Caco-2 (cell line): ENCODE results near the gene WBP1L. TPM values are rescaled to one million over a fixed set of nuclear protein-coding genes. Genes with fewer than 3 reads are reported as not detected.

Experiments used
- BruUV-seq: library from RNA; stranded (reverse); fragments of 400-500 nt; replicated peaks from 2 replicates; lab custom pipeline; 2021; lab: Mats Ljungman, UMichigan
- CTCF ChIA-PET: fragments of 300-600 bp; sonication (Branson Sonifier 250); formaldehyde crosslinking; loops from one replicate; lab custom pipeline; 2022; ENCODE audit warnings: antibody characterized with exemption; lab: Charles Lee
- POLR2A ChIA-PET: fragments of 300-600 bp; sonication (Branson Sonifier 250); formaldehyde crosslinking; loops from one replicate; lab custom pipeline; 2022; ENCODE audit warnings: antibody characterized with exemption; lab: Charles Lee
- DNase-seq, 2 experiments: peaks; one replicate each; pipeline versions ENCODE4 v3.0.0 to v3.0.0-alpha.2; 2020 to 2022
- H3K27me3 ChIP-seq: replicated peaks from 2 replicates; pipeline ENCODE4 v1.6.0; 2011; ENCODE audit warnings: low read length; ENCODE audit not compliant: control insufficient read depth, insufficient read depth
- H3K36me3 ChIP-seq: 2 replicates; pipeline ENCODE4 v1.5.1; 2011; ENCODE audit warnings: low read length; ENCODE audit not compliant: control insufficient read depth, insufficient read depth
- H3K4me1 ChIP-seq: fragments of 250-450 bp; sonication (Bioruptor Pico); 2 replicates; pipeline ENCODE4 v1.5.1; 2020; ENCODE audit warnings: mild to moderate bottlenecking
- H3K4me3 ChIP-seq: 2 replicates; pipeline ENCODE4 v1.5.1; 2011; ENCODE audit warnings: low read depth, mild to moderate bottlenecking, control low read depth, low read length
- H3K9me3 ChIP-seq: fragments of 250-450 bp; sonication (Bioruptor Pico); 2 replicates; pipeline ENCODE4 v1.5.1; 2020; ENCODE audit warnings: mild to moderate bottlenecking, moderate library complexity
- H3K27ac Mint-ChIP-seq: one replicate; pipeline ENCODE4 v1.8.0; 2022; ENCODE audit warnings: mixed read lengths; ENCODE audit not compliant: unreplicated experiment
- H3K27me3 Mint-ChIP-seq: one replicate; pipeline ENCODE4 v1.8.0; 2022; ENCODE audit warnings: mixed read lengths; ENCODE audit not compliant: insufficient read depth, unreplicated experiment
- H3K36me3 Mint-ChIP-seq: one replicate; pipeline ENCODE4 v1.8.0; 2022; ENCODE audit warnings: mild to moderate bottlenecking, mixed read lengths; ENCODE audit not compliant: insufficient read depth, unreplicated experiment
- H3K4me1 Mint-ChIP-seq: one replicate; pipeline ENCODE4 v1.8.0; 2022; ENCODE audit warnings: low read depth, mixed read lengths; ENCODE audit not compliant: unreplicated experiment
- H3K4me3 Mint-ChIP-seq: one replicate; pipeline ENCODE4 v1.8.0; 2022; ENCODE audit warnings: mild to moderate bottlenecking, moderate library complexity, mixed read lengths; ENCODE audit not compliant: unreplicated experiment
- H3K9me3 Mint-ChIP-seq: one replicate; pipeline ENCODE4 v1.8.0; 2022; ENCODE audit warnings: mixed read lengths; ENCODE audit not compliant: unreplicated experiment
- intact Hi-C: fragments of 100-400 bp; cut with micrococcal nuclease; formaldehyde crosslinking; loops from one replicate; pipeline ENCODE4 v1.10.0; 2022; ENCODE audit not compliant: unreplicated experiment
- total RNA-seq: library from RNA; stranded (reverse); gene quantifications from 2 replicates; pipeline ENCODE4 v1.2.3, GENCODE V29; 2022
- TF ChIP-seq, protein P1 (sequence below), 2 experiments: fragments of 200-600 bp in 1 of 2; IDR thresholded peaks; 1 replicate in 1 of 2; 2 replicates in 1 of 2; pipeline versions ENCODE4 v1.5.1 to v1.8.0; 2011 to 2022; ENCODE audit warnings: antibody characterized with exemption in 1 of 2, control low read depth in 1 of 2, inconsistent platforms in 1 of 2, low read depth in 1 of 2, low read length in 1 of 2, mild to moderate bottlenecking in 1 of 2, moderate library complexity in 1 of 2; ENCODE audit not compliant: insufficient read depth in 1 of 2, severe bottlenecking in 1 of 2, unreplicated experiment in 1 of 2

WBP1L gene
- total RNA-seq, 1 experiment from 2014 or later = 28.2 TPM

DNA sequence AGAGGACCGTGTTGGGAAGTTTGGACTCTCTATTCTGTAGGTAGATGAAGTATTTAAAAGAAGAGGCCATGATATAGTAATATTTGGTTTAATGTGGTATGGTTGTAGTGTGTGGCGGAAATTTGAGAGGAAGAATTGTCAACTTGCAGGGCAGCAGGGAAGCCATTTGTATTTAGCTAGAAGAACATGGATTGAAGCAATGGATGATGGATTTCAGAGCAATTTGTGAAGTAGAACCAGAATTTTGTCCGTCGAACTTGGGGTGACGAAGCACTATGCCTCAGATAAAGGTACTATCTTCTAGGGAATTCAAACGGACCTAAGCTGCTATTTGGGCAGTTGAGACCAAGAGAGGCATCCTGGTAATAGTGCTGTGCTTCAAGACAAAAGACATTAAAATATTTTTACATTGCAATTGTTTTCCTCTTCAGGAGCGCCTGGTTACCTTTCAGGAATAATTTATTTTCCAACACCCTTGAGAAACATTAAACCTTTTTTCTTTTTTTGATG is 615 bp upstream of the WBP1L start:
- Histone ChIP-seq H3K27me3 (no peaks in the 10 kb centered on the region), H3K36me3 (no peaks in the 10 kb centered on the region), H3K9me3 (no peaks in the 10 kb centered on the region), H3K4me3 (peak overlapping the region; percentile 22), H3K4me1 (peaks cover 18% of the 10 kb centered on the region)
- no peaks in the 10 kb centered on the region for H3K27me3 Mint-ChIP-seq
- intact Hi-C loops = loop anchor here (2.0 to 5.0 kb wide), 2 partner anchors 28 to 496 kb away; partner anchors contain the start of genes ARL3, GBF1 and SFXN2
- POLR2A ChIA-PET = interaction anchor here (0.7 to 1.1 kb wide), 5 partner anchors 27 to 1051 kb away, joined by 3 to 7 read pairs (median 4); partner anchors contain the start of genes ARL3, AS3MT and SFXN2
- peaks cover 7% of the 10 kb centered on the region for H3K4me1 Mint-ChIP-seq
- no peak for DNase-seq
- H3K4me3 Mint-ChIP-seq = peak overlapping the region; percentile 75
- TF ChIP-seq, protein P1, sequence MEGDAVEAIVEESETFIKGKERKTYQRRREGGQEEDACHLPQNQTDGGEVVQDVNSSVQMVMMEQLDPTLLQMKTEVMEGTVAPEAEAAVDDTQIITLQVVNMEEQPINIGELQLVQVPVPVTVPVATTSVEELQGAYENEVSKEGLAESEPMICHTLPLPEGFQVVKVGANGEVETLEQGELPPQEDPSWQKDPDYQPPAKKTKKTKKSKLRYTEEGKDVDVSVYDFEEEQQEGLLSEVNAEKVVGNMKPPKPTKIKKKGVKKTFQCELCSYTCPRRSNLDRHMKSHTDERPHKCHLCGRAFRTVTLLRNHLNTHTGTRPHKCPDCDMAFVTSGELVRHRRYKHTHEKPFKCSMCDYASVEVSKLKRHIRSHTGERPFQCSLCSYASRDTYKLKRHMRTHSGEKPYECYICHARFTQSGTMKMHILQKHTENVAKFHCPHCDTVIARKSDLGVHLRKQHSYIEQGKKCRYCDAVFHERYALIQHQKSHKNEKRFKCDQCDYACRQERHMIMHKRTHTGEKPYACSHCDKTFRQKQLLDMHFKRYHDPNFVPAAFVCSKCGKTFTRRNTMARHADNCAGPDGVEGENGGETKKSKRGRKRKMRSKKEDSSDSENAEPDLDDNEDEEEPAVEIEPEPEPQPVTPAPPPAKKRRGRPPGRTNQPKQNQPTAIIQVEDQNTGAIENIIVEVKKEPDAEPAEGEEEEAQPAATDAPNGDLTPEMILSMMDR (IDR thresholded peaks at IDR 0.05; ENCODE audit: insufficient read depth in 1 of 2, low read depth in 1 of 2, low read length in 1 of 2, severe bottlenecking in 1 of 2, unreplicated experiment in 1 of 2) = no peak
- H3K36me3 Mint-ChIP-seq = peaks cover 22% of the 10 kb centered on the region
- no peaks in the 10 kb centered on the region for H3K9me3 Mint-ChIP-seq
- CTCF ChIA-PET = interaction anchor here (0.6 to 1.6 kb wide), 4 partner anchors 29 to 175 kb away, joined by 3 to 8 read pairs (median 6); partner anchors contain the start of genes ARL3 and SFXN2
- no TSS peak for BruUV-seq
- peak overlapping the region; percentile 74 for H3K27ac Mint-ChIP-seq

DNA sequence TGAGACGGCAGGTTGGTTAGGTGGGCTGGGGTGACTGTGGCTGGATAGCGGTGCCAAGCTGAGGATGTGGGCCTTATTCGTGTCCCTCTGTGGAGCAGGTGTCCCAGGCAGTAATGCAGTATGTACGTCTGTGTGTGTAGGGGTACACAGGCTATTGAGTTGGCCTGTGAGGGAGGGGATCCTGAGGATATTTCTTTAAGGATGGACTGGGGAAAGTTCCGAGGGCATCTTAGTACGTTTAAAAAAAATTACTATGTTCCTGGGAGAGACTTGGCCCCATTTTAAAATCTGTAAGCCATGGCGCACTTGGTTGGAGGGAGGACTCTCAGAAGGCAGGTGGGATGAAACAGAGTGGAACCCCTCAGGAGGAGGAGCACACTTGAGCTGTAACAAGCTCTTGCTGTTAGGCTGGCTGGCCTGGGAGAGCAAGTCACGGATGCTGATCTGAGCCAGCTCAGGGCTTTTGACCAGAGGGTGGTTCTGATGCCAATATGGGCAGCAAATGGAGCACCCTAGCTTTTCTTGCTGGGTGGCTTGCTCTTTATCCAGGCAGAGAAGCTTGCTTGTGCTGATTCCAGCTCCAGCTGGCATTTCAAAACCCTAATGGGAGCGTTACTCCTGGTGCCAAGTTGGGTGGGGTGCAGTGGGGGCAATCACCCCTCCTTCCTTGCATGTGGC is 765 bp downstream of the WBP1L start:
- Mint-ChIP-seq H3K4me1 (peaks cover 7% of the 10 kb centered on the region), H3K9me3 (no peaks in the 10 kb centered on the region), H3K4me3 (peak overlapping the region; percentile 75), H3K36me3 (peaks cover 26% of the 10 kb centered on the region), H3K27me3 (no peaks in the 10 kb centered on the region), H3K27ac (peak overlapping the region; percentile 74)
- H3K27me3 ChIP-seq = no peaks in the 10 kb centered on the region
- ChIA-PET POLR2A (no interaction called here), CTCF (no interaction called here)
- peaks cover 18% of the 10 kb centered on the region for H3K4me1 ChIP-seq
- H3K36me3 ChIP-seq = no peaks in the 10 kb centered on the region
- TSS peak; percentile 12 for BruUV-seq
- intact Hi-C loops = loop anchor here (5.0 kb wide), 1 partner anchor 497 kb away; the partner anchor contains the start of gene GBF1
- TF ChIP-seq, protein P1 (IDR thresholded peaks at IDR 0.05; ENCODE audit: insufficient read depth in 1 of 2, low read depth in 1 of 2, low read length in 1 of 2, severe bottlenecking in 1 of 2, unreplicated experiment in 1 of 2) = no peak
- peak overlapping the region; percentile 76 for H3K4me3 ChIP-seq
- DNase-seq = no peak
- no peaks in the 10 kb centered on the region for H3K9me3 ChIP-seq

DNA sequence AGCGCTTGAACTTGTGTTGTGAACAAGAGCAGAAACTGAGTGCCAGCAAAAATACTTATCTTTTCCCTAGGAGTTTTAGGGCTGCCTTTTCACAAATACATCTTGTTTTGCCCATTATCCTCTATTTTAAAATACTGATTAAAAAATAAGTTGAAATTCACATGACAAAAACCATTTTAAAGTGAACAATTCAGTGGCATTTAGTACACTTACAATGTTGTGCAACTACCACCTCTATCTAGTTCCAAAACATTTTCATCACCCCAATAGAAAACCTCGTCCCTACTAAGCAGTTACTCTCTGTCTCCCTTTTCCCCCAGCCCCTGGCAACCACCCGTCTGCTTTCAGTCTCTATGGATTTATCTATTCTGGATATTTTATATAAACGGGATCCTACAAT is 1.4 kb downstream of the WBP1L start:
- H3K9me3 ChIP-seq = no peaks in the 10 kb centered on the region
- no peaks in the 10 kb centered on the region for H3K9me3 Mint-ChIP-seq
- peaks cover 18% of the 10 kb centered on the region for H3K4me1 ChIP-seq
- no peak for DNase-seq
- peaks cover 7% of the 10 kb centered on the region for H3K4me1 Mint-ChIP-seq
- CTCF ChIA-PET = no interaction called here
- peak overlapping the region; percentile 76; the same call in 1 of the 2 replicates for H3K4me3 ChIP-seq
- BruUV-seq = no TSS peak
- no peak overlapping the region for H3K27ac Mint-ChIP-seq
- peaks cover 26% of the 10 kb centered on the region for H3K36me3 Mint-ChIP-seq
- H3K36me3 ChIP-seq = no peaks in the 10 kb centered on the region
- H3K27me3 ChIP-seq = no peaks in the 10 kb centered on the region
- intact Hi-C loops = no loop called here
- TF ChIP-seq, protein P1 (IDR thresholded peaks at IDR 0.05; ENCODE audit: insufficient read depth in 1 of 2, low read depth in 1 of 2, low read length in 1 of 2, severe bottlenecking in 1 of 2, unreplicated experiment in 1 of 2) = no peak
- POLR2A ChIA-PET = no interaction called here
- H3K27me3 Mint-ChIP-seq = no peaks in the 10 kb centered on the region
- peak overlapping the region; percentile 75 for H3K4me3 Mint-ChIP-seq
